Thoracic aorta (tissue), 2 donors: ENCODE data around the gene OSBPL2. TPM values are rescaled to one million over a fixed set of nuclear protein-coding genes. Genes with fewer than 3 reads are reported as not detected.

ENCODE experiments used
- ATAC-seq: fragments of 150-250 bp; one replicate; pipeline ENCODE4 v1.8.0; 2017; ENCODE audit warnings: low read depth; ENCODE audit not compliant: insufficient number of reproducible peaks, low FRiP score
- DNase-seq: peaks from one replicate; pipeline ENCODE4 v3.0.0-alpha.2; 2020; ENCODE audit warnings: low spot score
- H3K27ac ChIP-seq, 2 donors: fragments of 200-600 bp; sonication (generic); 1 replicate in 1 of 2; 2 replicates in 1 of 2; pipeline ENCODE4 v1.5.1; 2016; ENCODE audit warnings: mild to moderate bottlenecking in 2 of 2, moderate library complexity in 2 of 2
- H3K27me3 ChIP-seq: fragments of 200-600 bp; sonication (generic); replicated peaks from 2 replicates; pipeline ENCODE4 v1.6.0; 2016; ENCODE audit warnings: mild to moderate bottlenecking; ENCODE audit not compliant: insufficient read depth
- H3K36me3 ChIP-seq: fragments of 200-600 bp; sonication (generic); one replicate; pipeline ENCODE4 v1.5.1; 2016
- H3K4me1 ChIP-seq, 2 donors: fragments of 200-600 bp; sonication (generic); 1 replicate in 1 of 2; 2 replicates in 1 of 2; pipeline versions ENCODE4 v1.5.1 to v1.6.0; 2016; ENCODE audit warnings: low read depth in 2 of 2, mild to moderate bottlenecking in 1 of 2; ENCODE audit not compliant: control insufficient read depth in 1 of 2
- H3K4me3 ChIP-seq: fragments of 200-600 bp; sonication (generic); 2 replicates; pipeline ENCODE4 v1.5.1; 2016; ENCODE audit warnings: mild to moderate bottlenecking
- H3K9me3 ChIP-seq: fragments of 200-600 bp; sonication (generic); 2 replicates; pipeline ENCODE4 v1.5.1; 2016
- total RNA-seq, 2 donors: library from RNA; depleted of rRNA; stranded (reverse); fragments of >200 nt; gene quantifications; one replicate each; pipeline versions ENCODE4 v1.1.0 to v1.2.3, GENCODE V29; 2016
- TF ChIP-seq, protein P1 (sequence below): fragments of 200-600 bp; sonication (generic); IDR thresholded peaks from one replicate; pipeline ENCODE4 v1.5.1; 2019; ENCODE audit warnings: antibody characterized with exemption

The OSBPL2 gene
- total RNA-seq, 2 donors from 2014 or later = 48.5 to 58.5 TPM

DNA sequence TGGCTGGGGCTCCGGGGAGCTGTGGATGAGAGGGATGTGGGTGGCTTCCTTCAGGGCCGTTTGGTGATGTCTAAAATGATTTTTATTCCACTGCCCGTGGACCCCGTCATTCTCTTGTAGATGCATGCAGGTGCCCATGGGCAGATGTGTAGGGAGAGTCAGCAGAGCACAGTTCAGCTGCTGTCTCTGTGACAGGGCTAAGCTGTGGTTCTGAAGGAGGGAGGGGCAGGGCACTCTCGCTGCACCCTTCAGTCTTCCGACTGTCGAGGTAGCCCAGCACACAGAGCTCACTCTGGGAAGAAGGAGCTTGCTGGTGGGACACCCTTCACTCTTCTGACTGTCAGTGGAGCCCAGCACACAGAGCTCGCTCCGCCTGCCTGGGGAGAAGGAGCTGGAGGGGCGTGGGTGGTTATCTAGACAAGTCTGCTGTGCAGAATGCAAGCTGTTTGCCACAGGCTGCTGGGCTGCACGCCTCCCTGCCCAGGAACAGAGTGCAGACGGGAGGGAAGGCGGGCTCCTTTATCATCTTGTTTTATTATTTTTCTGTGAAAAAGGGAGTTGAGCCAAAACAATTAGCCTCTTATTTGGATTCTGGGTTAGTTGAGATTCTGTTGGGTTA, 36.1 kb downstream of the OSBPL2 start:
- TF ChIP-seq, protein P1, sequence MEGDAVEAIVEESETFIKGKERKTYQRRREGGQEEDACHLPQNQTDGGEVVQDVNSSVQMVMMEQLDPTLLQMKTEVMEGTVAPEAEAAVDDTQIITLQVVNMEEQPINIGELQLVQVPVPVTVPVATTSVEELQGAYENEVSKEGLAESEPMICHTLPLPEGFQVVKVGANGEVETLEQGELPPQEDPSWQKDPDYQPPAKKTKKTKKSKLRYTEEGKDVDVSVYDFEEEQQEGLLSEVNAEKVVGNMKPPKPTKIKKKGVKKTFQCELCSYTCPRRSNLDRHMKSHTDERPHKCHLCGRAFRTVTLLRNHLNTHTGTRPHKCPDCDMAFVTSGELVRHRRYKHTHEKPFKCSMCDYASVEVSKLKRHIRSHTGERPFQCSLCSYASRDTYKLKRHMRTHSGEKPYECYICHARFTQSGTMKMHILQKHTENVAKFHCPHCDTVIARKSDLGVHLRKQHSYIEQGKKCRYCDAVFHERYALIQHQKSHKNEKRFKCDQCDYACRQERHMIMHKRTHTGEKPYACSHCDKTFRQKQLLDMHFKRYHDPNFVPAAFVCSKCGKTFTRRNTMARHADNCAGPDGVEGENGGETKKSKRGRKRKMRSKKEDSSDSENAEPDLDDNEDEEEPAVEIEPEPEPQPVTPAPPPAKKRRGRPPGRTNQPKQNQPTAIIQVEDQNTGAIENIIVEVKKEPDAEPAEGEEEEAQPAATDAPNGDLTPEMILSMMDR = no peak
- ATAC-seq (no peak), DNase-seq (no peak)
- H3K27ac ChIP-seq = no peak overlapping the region
- H3K4me1 ChIP-seq = peaks cover 0 to 7% of the 10 kb centered on the region in 2 donors
- no peak overlapping the region for H3K4me3 ChIP-seq
- H3K9me3 ChIP-seq = no peaks in the 10 kb centered on the region
- H3K36me3 ChIP-seq = peaks cover 44% of the 10 kb centered on the region
- H3K27me3 ChIP-seq = no peaks in the 10 kb centered on the region

DNA sequence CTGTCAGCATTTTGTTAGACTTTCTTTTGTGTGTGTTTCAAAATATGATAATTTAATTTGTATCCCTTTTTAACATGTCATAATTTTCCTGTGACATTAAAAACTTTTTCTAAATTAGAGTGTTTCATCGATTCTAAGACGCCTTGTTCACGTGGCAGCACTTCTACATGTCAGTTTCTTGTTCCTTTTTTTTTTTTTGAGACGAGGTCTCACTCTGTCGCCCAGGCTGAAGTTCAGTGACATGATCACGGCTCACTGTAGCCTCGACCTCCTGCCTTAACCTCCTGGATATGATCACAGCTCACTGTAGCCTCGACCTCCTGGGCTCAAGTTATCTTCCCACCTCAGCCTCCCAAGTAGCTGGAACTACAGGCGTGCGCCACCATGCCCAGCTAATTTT, 36.9 kb downstream of the OSBPL2 start:
- peaks cover 0 to 7% of the 10 kb centered on the region in 2 donors for H3K4me1 ChIP-seq
- no peak for ATAC-seq
- no peaks in the 10 kb centered on the region for H3K27me3 ChIP-seq
- H3K9me3 ChIP-seq = no peaks in the 10 kb centered on the region
- peaks cover 52% of the 10 kb centered on the region for H3K36me3 ChIP-seq
- TF ChIP-seq, protein P1 = no peak
- H3K27ac ChIP-seq = no peak overlapping the region
- no peak for DNase-seq
- no peak overlapping the region for H3K4me3 ChIP-seq

DNA sequence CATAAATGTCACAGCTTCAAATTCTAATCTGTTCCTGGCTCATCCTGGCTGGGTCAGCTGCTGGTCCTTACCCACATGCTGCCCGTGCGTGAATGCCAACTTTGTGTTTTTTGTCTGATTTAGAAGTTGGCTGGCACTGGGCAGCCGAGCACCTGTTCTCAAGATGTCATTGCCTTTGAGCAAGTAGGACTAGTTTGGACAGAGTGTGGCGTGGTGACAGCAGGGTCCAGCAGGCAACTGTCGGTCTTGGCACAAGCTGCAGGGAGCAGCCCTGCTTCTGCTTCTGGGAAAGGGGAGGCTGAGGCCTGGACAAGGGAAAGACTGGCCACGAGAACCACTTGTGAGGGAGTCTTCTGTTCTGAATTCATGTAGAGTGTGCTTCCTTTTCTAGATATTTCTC, 38.1 kb downstream of the OSBPL2 start:
- Histone ChIP-seq H3K9me3 (no peaks in the 10 kb centered on the region), H3K27me3 (no peaks in the 10 kb centered on the region), H3K4me1 (peaks cover 0 to 7% of the 10 kb centered on the region in 2 donors), H3K4me3 (no peak overlapping the region), H3K27ac (no peak overlapping the region), H3K36me3 (peaks cover 57% of the 10 kb centered on the region)
- no peak for DNase-seq
- ATAC-seq = no peak
- TF ChIP-seq, protein P1 = no peak

DNA sequence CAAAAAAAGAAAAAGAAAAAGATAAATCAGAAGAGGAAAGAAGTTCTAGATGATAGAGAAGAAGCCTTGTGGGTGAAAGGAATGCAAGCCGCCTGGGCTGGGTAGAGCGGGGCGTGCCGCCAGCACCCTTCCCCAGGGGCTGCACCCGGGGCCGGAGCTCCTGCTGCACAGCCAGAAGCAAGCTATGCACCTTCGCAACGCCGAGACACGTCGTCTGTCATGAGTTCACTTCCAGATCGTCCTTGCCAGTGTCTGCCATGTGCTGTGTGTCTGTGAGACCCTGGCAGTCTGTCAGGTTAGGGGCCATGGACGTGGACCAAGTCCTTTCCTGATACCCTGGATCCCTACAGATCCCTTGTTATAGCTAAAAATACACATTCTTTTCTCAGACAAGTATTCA, 38.9 kb downstream of the OSBPL2 start:
- no peak for DNase-seq
- Histone ChIP-seq H3K9me3 (no peaks in the 10 kb centered on the region), H3K36me3 (peaks cover 55% of the 10 kb centered on the region), H3K27ac (no peak overlapping the region), H3K4me1 (peaks cover 0 to 7% of the 10 kb centered on the region in 2 donors), H3K27me3 (no peaks in the 10 kb centered on the region), H3K4me3 (no peak overlapping the region)
- no peak for ATAC-seq
- TF ChIP-seq, protein P1 = no peak

DNA sequence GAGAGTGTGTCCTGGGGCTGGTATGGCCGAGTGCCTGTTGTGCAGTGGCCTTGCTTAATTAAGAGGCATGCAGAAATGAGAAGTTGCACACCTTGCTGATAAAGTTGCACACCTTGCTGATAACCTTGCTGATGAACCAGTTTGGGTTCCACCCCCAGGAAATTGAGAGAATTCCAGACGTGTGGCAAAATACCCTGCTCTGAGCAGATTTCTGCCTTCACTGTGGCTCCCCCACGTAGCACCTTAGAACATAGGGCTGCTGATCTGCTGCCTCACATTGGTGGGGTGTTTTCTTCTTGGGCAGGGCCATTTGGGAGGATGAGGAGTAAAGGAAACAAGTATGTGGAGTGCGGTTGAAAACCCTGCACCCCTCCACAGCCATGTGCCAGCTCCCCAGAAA, 42.0 kb downstream of the OSBPL2 start:
- Histone ChIP-seq H3K27me3 (no peaks in the 10 kb centered on the region), H3K9me3 (no peaks in the 10 kb centered on the region), H3K27ac (no peak overlapping the region), H3K4me1 (peaks cover 0 to 7% of the 10 kb centered on the region in 2 donors), H3K36me3 (peaks cover 57% of the 10 kb centered on the region), H3K4me3 (no peak overlapping the region)
- DNase-seq (no peak), ATAC-seq (no peak)
- TF ChIP-seq, protein P1 = no peak
